Measurements from ENCODE around the gene APOB. TPM values are rescaled to one million over a fixed set of nuclear protein-coding genes. Genes with fewer than 3 reads are reported as not detected.
A peak's percentile ranks its signal among the peaks of the same experiment; 100 is the strongest.

Gene APOB
- total and polyA plus RNA-seq, 2 of the 13 experiments (the other 11 are each of a cell fraction or from before 2014, with no cell fraction given), result 1,569 to 2,515 TPM

DNA sequence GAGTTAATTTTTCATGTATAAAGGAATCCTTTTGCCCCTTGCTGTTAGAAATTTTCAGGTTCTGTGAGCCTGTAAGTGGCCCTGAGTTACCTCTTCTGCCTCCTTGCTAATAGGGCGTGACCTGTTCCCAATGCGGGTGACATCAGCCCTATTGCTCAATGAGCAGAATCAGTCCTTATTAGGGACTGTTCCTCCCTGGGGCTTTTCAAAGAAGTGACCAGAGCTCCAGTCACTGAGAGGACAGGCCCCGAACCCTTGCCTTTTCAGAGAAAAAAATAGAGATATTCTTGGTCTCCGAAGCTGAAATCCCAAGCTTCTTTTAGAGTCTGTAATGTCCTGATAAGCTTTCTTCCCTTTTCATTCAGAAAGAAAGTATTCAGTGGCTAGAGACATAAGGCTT, 8.2 kb upstream of the APOB start (continued):
- TF ChIP-seq SRSF9 (IDR thresholded peaks at IDR 0.05; ENCODE audit: borderline replicate concordance, insufficient read depth, low read depth, low read length, poor library complexity, severe bottlenecking), result no peak
- no peak for TF ChIP-seq HIVEP1 (CRISPR knock-in tag; IDR thresholded peaks at IDR 0.05)
- peak; percentile 54; the same call in 1 of the 2 replicates for TF ChIP-seq SOX5 (CRISPR knock-in tag; IDR thresholded peaks at IDR 0.05; ENCODE audit: borderline replicate concordance)
- TF ChIP-seq KAT7 (CRISPR knock-in tag; IDR thresholded peaks at IDR 0.05; ENCODE audit: borderline replicate concordance), result 0 out of 2 replicates have a peak, but pooled peaks have one; percentile 28
- TF ChIP-seq SPEN (CRISPR knock-in tag; IDR thresholded peaks at IDR 0.05; ENCODE audit: low read depth), result no peak
- TF ChIP-seq SATB2 (CRISPR knock-in tag; IDR thresholded peaks at IDR 0.05), result no peak
- TF ChIP-seq STAG1 (CRISPR knock-in tag; IDR thresholded peaks at IDR 0.05), result no peak
- TF ChIP-seq, protein P1, sequence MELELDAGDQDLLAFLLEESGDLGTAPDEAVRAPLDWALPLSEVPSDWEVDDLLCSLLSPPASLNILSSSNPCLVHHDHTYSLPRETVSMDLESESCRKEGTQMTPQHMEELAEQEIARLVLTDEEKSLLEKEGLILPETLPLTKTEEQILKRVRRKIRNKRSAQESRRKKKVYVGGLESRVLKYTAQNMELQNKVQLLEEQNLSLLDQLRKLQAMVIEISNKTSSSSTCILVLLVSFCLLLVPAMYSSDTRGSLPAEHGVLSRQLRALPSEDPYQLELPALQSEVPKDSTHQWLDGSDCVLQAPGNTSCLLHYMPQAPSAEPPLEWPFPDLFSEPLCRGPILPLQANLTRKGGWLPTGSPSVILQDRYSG (CRISPR knock-in tag; IDR thresholded peaks at IDR 0.05), result no peak
- TF ChIP-seq FLYWCH1 (CRISPR knock-in tag; IDR thresholded peaks at IDR 0.05), result no peak
- peak in 1 of 2 experiments; percentile 89; a peak in 2 of 4 replicates for TF ChIP-seq ATF4 (CRISPR knock-in tag; IDR thresholded peaks at IDR 0.05)
- peak; percentile 99 for TF ChIP-seq SRF (IDR thresholded peaks at IDR 0.05; ENCODE audit: low read depth, low read length)
- TF ChIP-seq SMAD1 (CRISPR knock-in tag; IDR thresholded peaks at IDR 0.05; ENCODE audit: borderline replicate concordance, low read depth), result no peak
- no peak for TF ChIP-seq AHR (CRISPR knock-in tag; IDR thresholded peaks at IDR 0.05)
- no peak for TF ChIP-seq SKI (IDR thresholded peaks at IDR 0.05; ENCODE audit: partially characterized antibody)
- no peak for TF ChIP-seq DNMT3B (CRISPR knock-in tag; conservative IDR thresholded peaks at IDR 0.05)
- TF ChIP-seq ZNF318 (CRISPR knock-in tag; IDR thresholded peaks at IDR 0.05), result no peak
- no peak for TF ChIP-seq ZSCAN21 (CRISPR knock-in tag; IDR thresholded peaks at IDR 0.05; ENCODE audit: borderline replicate concordance)
- TF ChIP-seq MYC (CRISPR knock-in tag; IDR thresholded peaks at IDR 0.05; ENCODE audit: borderline replicate concordance), result no peak

Measured in HepG2 (cell line).